ENCODE data around the gene ZZZ3.

DNA sequence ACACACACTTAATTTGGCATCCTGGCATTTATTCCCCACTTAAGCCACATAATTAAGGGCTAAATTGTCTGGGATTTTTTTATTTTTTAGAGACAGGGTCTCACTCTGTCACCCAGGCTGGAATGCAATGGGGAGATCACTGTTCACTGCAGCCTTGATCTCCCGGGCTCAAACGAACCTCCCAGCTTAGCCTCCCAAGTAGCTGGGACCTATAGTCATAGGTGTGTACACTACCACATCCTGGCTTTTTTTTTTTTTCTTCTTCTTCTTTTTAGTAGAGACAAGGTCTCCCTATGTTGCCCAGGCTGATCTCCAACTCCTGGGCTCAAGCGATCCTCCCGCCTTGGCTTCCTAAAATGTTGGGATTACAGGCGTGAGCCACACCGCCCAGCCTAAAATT is 24.2 kb downstream of the ZZZ3 start:
- TF ChIP-seq, protein P1, sequence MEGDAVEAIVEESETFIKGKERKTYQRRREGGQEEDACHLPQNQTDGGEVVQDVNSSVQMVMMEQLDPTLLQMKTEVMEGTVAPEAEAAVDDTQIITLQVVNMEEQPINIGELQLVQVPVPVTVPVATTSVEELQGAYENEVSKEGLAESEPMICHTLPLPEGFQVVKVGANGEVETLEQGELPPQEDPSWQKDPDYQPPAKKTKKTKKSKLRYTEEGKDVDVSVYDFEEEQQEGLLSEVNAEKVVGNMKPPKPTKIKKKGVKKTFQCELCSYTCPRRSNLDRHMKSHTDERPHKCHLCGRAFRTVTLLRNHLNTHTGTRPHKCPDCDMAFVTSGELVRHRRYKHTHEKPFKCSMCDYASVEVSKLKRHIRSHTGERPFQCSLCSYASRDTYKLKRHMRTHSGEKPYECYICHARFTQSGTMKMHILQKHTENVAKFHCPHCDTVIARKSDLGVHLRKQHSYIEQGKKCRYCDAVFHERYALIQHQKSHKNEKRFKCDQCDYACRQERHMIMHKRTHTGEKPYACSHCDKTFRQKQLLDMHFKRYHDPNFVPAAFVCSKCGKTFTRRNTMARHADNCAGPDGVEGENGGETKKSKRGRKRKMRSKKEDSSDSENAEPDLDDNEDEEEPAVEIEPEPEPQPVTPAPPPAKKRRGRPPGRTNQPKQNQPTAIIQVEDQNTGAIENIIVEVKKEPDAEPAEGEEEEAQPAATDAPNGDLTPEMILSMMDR (IDR thresholded peaks at IDR 0.05), result no peak
- no peak for TF ChIP-seq ZFX (IDR thresholded peaks at IDR 0.05; ENCODE audit: borderline replicate concordance)

Measured in 22Rv1 (cell line).